ENCODE data around the gene LRP3. TPM values are rescaled to one million over a fixed set of nuclear protein-coding genes. Genes with fewer than 3 reads are reported as not detected.

Gene LRP3
- total and polyA plus RNA-seq, 2 of the 13 experiments (the other 11 are each of a cell fraction or from before 2014, with no cell fraction given) = 17.6 to 51.6 TPM

DNA sequence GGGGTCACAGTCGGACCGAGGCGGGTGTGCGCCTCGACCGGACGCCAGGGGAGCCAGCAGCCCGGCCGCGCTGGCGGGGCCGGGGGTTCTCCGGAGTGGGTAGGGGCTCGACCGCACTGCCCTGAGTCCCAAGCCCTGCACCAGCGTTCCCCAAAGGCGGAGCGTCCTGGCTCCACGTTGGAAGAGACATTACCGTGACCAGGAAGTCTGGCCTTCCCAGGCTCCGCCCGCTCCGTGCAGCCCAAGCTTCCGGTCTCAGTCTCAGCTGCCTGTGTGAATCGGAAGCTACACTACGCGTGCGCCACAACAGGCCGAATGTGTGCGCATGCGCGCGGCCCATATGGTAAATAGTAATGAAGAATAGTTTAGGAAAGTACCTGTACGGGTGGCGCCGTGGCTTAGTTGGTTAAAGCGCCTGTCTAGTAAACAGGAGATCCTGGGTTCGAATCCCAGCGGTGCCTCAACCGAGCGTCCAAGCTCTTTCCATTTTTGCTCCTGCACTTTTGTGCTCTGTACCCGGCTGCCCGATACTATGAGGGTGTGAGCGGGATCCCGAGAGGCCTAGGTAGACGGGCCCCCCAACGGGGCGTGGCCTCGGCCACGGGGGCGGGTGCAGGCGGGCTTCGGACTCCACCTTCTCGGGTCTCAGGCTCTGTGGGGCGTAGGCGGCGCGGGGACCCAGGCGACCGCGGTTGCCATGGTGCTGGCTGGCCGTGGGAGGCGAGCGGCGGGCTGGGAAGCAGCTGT, 17.3 kb upstream of the LRP3 start (continued):
- TF ChIP-seq ZNF629 (CRISPR knock-in tag; conservative IDR thresholded peaks at IDR 0.05) = peak; percentile 49; the same call in 1 of the 2 replicates
- TF ChIP-seq JDP2 (CRISPR knock-in tag; IDR thresholded peaks at IDR 0.05; ENCODE audit: borderline replicate concordance) = no peak
- peak; percentile 81 for TF ChIP-seq ZNF501 (CRISPR knock-in tag; IDR thresholded peaks at IDR 0.05)
- 0 out of 2 replicates have a peak, but pooled peaks have one; percentile 68 for TF ChIP-seq KMT2A (CRISPR knock-in tag; IDR thresholded peaks at IDR 0.05)
- peak; percentile 7; the same call in 1 of the 2 replicates for TF ChIP-seq ZNF263 (CRISPR knock-in tag; IDR thresholded peaks at IDR 0.05)
- 0 out of 2 replicates have a peak, but pooled peaks have one; percentile 22 for TF ChIP-seq ZNF121 (CRISPR knock-in tag; IDR thresholded peaks at IDR 0.05)
- TF ChIP-seq ZNF746 (CRISPR knock-in tag; IDR thresholded peaks at IDR 0.05) = no peak; the same call in 1 of the 2 replicates
- TF ChIP-seq ZNF615 (CRISPR knock-in tag; IDR thresholded peaks at IDR 0.05; ENCODE audit: borderline replicate concordance) = no peak
- TF ChIP-seq GPN1 (CRISPR knock-in tag; IDR thresholded peaks at IDR 0.05; ENCODE audit: borderline replicate concordance) = no peak
- TF ChIP-seq, protein P1, sequence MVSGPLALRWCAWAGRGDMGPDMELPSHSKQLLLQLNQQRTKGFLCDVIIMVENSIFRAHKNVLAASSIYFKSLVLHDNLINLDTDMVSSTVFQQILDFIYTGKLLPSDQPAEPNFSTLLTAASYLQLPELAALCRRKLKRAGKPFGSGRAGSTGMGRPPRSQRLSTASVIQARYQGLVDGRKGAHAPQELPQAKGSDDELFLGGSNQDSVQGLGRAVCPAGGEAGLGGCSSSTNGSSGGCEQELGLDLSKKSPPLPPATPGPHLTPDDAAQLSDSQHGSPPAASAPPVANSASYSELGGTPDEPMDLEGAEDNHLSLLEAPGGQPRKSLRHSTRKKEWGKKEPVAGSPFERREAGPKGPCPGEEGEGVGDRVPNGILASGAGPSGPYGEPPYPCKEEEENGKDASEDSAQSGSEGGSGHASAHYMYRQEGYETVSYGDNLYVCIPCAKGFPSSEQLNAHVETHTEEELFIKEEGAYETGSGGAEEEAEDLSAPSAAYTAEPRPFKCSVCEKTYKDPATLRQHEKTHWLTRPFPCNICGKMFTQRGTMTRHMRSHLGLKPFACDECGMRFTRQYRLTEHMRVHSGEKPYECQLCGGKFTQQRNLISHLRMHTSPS (CRISPR knock-in tag; IDR thresholded peaks at IDR 0.05; ENCODE audit: low read depth) = peak; percentile 45; the same call in 1 of the 2 replicates
- peak; percentile 57; the same call in 1 of the 2 replicates for TF ChIP-seq ZNF782 (CRISPR knock-in tag; IDR thresholded peaks at IDR 0.05; ENCODE audit: borderline replicate concordance)
- TF ChIP-seq NR2C2 (CRISPR knock-in tag; IDR thresholded peaks at IDR 0.05; ENCODE audit: borderline replicate concordance) = peak; percentile 65; the same call in 1 of the 2 replicates
- TF ChIP-seq, protein P2, sequence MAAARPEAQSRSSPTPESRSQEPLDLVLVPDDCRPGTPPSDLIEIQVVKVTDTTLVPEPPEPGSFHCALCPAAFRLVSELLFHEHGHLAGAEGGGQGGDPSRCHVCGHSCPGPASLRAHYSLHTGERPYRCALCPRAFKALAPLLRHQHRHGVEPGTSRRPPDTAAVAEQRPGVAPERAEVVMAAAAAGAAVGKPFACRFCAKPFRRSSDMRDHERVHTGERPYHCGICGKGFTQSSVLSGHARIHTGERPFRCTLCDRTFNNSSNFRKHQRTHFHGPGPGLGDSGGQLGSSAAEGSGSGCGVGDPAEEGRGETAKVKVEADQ (CRISPR knock-in tag; IDR thresholded peaks at IDR 0.05; ENCODE audit: borderline replicate concordance) = peak; percentile 63; the same call in 1 of the 2 replicates
- TF ChIP-seq CCDC6 (CRISPR knock-in tag; IDR thresholded peaks at IDR 0.05) = peak; percentile 88; the same call in 1 of the 2 replicates
- no peak for TF ChIP-seq ZFP36L2 (CRISPR knock-in tag; IDR thresholded peaks at IDR 0.05)
- 0 out of 2 replicates have a peak, but pooled peaks have one; percentile 33 for TF ChIP-seq ZFP82 (CRISPR knock-in tag; IDR thresholded peaks at IDR 0.05; ENCODE audit: borderline replicate concordance)
- peak in 1 of 2 experiments; percentile 55; a peak in 1 of 4 replicates for TF ChIP-seq ATF4 (CRISPR knock-in tag; IDR thresholded peaks at IDR 0.05)
- TF ChIP-seq ZNF333 (CRISPR knock-in tag; IDR thresholded peaks at IDR 0.05; ENCODE audit: borderline replicate concordance) = peak; percentile 42; the same call in 1 of the 2 replicates
- peak; percentile 81 for TF ChIP-seq ZNF574 (CRISPR knock-in tag; IDR thresholded peaks at IDR 0.05)
- TF ChIP-seq KDM1A (CRISPR knock-in tag; IDR thresholded peaks at IDR 0.05) = no peak
- TF ChIP-seq RAD21 (CRISPR knock-in tag; IDR thresholded peaks at IDR 0.05) = no peak; the same call in none of the 2 replicates
- TF ChIP-seq STAT5B (CRISPR knock-in tag; IDR thresholded peaks at IDR 0.05) = no peak
- TF ChIP-seq KAT8 (CRISPR knock-in tag; IDR thresholded peaks at IDR 0.05) = peak; percentile 90
